Measurements from ENCODE around the gene SFXN1.

SFXN1 gene

DNA sequence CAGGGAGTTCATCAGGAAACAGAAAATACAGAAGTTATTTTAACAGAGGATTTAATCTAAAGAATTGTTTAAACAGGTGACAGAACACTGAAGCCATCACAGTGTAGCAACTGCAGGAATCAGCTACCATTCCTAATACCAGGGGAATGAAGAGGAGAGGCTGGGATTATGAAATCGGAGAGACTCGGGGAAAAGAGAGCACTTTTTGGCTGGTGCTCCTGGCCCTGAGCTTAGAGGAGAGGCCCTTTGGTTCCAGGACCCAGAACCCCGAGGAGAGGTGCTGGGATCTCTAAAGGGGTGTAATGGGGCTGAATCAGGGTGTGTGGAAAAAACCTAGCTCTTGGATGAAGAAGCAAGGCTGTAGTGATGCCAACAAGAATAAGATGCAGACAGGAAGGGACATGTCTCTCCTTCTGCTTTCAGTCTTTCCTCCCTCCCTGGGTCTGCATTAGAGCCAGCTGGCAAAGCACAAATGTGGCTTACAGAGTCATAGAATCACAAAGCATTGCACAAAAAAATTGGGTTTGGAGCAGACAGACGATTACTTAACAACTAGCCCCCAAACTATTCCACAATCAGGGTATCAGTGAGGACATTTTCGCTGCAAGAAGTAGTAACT lies 11.6 kb upstream of the SFXN1 start:
- no peak for DNase-seq

DNA sequence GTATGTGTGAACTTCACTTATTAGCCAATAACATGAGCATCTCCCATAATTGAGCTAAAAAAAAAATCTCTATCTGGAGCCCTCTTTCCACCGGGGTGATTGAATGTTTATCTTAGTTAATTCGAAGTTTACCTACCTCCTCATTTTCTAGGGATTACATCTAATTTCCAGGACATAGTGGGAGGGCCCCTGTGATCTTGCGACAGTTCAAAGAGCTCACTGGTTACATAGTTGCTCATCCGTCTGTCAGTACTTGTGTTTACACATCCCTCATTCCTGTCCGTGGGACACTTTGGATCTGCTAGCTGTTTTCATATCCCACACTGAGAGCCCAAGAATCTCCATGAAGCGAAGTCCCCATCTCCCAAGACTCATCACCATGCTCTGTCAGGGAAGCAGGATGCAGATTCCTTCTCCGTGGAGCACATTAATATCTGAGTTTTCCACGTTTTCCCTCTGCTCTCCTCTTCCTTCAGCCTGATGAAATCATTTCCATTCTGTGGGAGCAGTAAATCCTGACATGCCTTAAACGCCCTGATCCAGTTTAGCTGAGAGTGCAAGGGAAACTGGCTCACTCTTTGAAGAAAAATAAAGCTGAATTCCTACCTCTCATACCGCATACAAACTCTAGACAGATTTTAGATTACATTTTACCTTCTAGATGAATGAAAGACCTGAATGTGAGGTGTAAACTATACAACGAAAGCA lies 10.2 kb upstream of the SFXN1 start:
- DNase-seq, result no peak

DNA sequence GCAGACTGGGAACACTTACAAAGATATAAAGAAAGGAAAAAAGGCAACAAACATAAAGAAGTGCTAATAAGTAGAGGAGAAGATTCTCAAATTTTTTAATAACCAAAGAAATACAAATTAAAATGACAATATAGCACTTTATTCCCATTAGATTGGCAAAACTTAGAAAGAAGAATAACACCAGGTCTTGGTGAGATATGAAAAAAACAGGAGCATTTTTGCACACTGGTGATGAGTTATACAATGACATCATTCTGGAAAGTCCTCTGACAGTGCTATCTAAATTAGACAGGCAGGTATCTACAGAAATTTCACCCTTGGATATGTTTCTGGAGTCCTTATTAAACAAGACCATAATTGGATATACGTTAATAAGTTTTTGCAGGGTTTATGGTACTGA lies 9.5 kb upstream of the SFXN1 start:
- DNase-seq, result no peak

DNA sequence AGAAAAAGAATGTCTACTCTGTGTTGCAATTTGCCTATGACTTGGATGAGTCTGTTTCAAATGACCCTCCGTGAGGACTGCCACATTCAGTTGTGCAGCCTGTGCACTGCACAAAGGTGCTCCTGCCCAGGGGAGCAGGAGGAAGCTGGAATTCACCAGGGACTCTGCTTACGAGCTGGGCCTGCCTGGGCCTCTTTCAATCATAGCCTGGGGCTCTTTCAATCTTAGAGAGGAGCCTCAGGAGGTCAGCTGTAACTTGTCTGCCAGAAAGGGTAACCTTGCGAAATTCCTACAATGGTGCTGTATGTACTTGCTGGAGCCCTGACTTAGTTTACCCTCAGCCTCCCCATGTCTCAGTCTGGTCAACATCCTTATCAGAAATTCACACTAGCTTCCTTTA lies 8.4 kb upstream of the SFXN1 start:
- no peak for DNase-seq

DNA sequence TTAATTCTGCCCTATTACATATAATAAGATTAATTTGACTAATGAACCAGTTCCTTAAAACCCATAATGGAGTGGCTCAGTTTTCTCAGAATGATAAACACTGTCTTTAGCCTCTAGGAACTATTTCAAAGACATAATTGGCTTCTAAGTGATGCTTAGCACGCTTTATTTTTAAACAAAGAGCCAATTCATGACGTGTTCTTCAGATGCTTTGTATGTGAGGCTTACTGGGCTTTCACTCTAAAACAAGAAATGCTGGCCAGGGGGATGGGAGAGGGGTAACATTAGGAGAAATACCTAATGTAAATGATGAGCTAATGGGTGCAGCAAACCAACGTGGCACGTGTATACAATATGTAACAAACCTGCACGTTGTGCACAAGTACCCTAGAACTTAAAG lies 7.6 kb upstream of the SFXN1 start:
- no peak for DNase-seq

DNA sequence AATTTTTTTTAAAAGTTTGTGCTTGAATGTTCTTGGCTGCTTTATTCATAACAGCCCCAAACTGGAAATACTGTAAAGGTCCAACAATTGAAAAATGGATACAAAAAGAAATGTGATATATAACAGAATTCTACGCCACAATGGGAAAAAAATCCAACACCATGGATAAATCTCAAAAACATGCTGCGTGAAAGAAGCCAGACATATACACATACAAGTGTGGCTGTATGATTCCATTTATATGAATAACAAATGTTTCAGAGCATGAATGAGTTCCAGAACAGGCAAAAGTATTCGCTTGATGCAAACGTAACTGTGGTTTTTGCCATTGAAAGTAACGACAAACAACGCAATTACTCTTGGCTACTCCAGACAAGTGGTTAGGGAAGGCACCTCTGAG lies 7.2 kb upstream of the SFXN1 start:
- no peak for DNase-seq

DNA sequence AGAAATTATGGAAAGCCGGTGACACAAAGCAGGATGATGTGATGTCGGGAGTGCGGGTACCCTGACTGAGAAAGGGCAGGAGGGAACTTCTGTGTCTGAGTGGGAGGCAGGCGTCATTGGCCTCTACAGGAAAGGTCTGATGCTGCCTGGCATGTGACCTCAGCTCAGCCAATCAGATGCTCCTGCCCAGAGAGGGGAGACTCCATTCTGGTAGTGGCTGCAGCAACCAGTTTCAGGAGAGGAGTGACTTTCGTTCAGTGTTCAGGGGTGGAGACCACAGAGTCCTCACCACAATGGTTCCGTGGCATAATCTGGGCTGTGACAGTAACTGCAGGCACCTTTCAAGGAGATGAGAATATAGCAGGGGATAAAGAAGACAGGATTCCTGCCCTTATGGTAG lies 6.7 kb upstream of the SFXN1 start:
- DNase-seq, result no peak

DNA sequence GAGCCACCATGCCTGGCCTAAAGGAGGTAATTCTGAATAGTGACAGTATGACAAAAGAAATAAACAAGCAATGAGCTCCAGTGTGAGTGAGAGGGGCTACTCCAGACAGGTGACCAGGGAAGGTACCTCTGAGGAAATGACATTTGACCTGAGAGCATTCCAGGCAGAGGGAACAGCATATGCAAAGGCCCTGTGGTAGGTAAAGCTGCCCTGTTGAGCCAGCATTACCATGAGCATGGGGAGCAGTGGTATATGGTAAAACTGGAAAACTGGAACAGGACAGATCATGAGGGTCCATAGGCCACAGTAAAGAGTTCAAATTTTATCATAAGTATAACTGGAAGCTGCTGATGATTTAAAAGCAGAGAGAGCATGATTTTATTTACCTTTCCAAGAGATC lies 6.0 kb upstream of the SFXN1 start:
- no peak for DNase-seq

DNA sequence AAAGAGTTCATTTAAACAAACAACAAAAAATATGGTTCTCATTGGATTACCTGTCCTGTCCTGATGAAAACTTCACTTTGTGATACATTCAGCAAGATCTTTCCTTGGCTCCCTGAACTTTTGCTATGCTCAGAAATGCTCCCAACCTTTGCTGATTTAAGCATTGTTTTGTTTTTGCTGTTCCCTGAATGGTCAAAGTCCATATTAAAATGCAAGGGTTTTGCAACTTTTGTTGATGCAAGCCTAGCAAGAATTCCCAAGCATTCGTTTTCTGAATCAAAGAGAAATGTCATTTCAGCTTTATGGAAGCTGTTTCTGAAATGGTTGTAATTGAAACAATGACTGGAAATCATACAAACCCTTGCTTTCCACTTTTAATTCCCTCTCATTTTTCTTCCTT lies 3.1 kb upstream of the SFXN1 start:
- no peak for DNase-seq

DNA sequence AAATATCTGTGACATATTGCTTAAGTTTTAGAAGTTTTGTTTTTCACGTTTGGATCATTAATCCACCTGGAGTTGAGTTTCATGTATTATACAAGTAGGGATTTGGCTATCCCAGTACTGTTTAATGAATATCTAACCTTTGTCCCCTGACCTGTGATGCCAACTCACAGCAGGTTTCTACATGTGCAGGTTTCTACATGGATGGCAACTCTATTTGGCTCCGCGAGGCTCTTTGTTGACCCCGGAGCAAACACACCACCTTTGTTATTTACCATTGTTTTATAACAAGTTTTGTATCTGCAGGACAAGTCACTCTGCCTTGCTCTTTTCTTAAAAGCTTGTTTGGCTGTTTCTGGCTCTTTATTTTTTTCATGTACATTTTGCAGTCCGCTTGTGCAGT lies 920 bp upstream of the SFXN1 start:
- DNase-seq, result no peak

DNA sequence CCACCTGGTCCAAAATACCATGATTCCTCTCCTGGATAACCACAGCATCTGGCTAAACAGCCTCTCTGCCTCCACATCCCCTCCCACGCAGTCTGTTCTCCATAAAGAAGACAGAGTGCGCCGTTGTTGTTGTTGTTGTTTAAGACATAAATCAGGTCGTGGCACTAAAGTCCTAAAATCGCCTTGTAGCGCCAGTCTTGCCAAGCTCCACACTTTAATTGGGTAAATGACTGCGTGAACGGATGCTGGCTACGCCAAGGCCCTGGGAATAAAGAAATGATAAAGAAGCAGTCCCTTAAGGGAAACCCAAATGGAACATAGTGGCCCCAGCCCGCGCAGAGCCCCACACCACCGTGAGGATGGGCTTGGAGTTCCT lies 364 bp upstream of the SFXN1 start:
- no peak for DNase-seq

DNA sequence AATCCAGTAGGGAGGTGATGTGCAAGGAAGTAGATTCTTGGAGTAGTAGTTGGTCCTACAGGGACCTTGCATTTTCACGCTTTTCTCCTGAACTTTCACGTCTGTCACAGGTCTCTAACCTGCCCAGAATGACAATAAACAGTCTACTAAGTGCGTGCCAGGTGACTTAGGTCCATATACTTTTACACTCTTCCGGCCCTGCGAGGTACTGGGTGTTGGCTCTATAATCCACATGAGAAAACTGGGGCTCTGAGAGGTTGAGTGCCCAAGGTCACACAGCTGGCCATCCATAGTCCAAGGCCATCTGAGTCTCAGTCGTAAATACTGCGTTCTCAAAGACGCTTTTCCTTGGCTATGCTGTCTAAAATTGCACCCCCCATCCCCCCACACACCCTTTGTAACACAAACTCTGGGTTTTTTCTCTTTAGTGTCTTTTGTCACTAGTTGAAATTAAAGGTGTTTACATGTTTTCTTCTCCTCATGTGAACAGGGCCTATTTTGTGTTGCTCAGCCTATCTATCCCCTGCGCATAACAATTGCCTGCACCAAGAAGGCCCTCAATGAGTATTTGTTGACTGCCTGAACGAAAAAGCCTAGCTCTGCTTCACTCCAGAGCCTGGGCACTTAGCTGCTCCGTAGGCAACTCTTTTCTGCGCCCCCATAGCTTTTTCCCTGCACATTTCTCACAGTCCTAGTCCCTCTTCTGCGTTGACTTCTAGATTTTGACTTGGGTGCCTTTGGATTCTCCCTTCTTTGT lies 943 bp downstream of the SFXN1 start:
- no peak for DNase-seq

DNA sequence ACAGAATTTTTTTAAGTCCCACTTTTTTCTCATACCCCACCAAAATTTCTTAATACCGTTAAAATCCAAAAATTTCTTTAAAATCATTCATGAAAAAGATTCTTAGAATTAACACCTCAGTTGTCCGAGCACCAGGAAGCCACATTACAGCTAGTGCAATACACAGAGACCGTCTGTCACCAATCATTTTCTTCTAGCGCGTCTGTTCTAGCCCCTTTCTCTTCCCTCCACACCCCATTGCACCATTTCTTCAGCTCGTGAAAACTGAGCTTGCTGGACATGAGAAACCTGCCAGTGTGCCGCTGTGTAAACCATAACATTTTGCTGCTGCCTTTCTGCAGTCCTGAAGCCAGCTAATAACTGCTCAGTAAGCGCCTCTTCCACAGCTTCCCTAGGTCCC lies 5.0 kb downstream of the SFXN1 start:
- no peak for DNase-seq

DNA sequence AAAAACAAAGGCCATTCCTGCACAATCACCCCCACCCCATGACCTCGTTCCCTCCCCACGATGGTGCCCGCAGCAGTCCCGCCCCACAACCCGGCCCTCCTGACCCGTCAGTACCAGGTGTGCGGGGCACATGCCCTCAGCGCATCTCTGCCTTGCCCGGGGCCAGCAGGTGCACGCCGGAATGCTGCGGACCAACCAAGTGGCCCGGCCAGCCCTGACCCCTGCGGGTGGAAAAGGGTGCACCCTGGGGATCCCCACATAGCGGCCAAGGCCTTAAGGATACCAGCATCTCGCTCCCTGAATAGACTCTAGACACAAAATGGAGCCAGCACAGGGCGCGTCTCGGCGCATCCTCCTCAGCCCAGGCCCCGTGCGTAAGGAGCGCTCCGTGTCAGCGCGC lies 6.0 kb downstream of the SFXN1 start:
- no peak for DNase-seq

DNA sequence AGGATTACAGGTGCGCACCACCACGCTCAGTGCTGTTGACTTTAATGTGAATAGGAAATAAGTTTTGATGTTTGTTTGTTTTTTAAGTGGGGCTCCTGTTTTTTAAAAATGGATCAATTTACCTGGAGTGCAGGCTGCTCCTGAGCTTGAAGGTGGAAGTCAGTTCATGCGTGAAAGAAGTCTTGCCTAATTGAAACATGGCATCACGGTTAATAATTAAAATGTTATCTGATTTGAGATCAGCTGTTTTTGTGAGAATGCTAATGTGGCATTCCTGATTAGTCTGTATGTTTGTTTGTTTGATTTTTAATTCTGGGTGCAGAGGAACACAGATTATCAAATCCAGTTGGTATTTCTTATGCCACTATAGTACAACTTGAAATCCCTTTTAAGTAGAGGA lies 6.5 kb downstream of the SFXN1 start:
- no peak for DNase-seq

DNA sequence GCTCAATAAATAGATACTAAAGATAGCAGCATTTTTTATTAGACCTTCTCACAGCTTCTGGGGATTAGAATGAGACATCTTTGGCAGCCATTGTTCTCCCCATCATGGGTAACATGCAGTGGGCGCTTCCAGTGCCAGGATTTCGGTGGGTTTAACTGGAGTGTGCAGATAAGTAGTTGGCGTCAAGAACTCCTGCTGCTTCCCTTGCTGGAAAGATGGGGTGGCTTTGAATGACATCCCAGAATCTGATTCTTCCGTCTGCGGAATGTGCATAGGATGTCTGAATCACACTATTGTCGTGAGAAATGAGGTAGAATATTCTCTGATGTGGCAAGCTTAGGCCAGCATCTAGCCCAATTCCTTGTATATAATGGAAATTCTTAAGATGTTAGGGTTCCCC lies 7.3 kb downstream of the SFXN1 start:
- no peak for DNase-seq

DNA sequence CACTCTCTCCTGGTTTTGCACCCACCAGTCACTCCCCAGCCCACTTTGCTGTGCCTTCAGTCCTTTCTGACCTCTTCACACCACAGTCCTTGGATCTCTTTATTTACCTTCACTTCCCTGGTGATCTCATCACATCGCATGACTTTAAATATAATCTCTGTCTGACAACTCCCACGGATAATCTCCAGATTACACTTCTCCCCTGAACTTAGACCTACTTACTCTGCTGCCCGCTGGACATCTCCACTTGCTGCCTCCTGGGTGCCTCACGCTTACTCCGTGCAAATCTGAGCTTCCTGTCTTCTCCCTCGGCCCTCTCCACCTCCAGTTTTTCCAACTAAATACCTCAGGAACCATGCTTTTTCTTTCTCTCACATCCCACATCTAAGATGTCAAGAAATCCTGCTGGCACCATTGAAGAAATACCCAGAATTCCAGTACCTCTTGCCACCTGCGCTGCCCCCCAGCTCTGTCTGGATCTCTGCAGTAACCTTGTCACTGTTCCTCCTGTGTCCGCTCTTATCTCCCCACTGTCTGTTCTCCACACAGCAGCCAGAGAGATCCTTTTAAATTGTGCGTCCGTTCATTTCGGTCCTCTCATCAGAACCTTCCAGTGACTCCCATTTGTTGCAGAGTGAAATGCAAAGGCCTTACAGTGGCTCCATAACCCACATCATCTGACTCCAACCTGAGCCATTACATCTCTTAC lies 9.3 kb downstream of the SFXN1 start:
- DNase-seq, result no peak

DNA sequence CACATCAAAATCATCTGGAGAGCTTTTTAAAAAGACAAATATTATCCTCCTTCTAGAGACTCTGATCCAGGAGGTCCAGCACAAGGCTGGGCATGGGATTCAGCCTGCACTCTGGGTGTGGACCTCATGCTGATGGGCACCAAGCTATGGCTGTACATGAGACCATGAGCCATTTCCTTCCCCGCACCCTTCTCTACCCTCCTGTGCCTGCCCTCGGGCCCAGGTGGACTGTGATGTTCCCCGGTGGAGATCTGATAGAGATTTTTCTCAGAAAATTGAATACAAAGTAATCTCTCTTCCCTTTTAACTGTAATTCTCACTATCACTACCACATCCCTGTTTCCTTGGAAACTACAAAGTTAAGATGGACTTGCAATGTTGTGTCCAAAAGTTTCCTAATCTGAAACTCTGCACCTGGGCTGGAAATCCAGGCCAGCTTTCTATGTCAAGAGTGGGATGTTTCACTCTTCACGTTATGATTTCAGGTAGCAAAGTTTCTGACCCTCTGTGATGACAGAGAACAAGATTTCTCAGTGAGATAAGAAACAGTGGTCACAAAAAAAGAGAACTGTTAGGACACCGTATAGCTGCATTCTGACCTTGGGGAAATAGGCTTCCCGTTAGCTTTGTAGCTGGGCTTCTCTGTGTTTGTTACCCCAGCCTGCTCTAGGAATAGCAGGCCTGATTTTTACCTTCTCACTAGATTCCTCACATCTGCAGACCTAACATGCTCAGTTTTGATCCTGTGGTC lies 11.5 kb downstream of the SFXN1 start:
- DNase-seq, result no peak

DNA sequence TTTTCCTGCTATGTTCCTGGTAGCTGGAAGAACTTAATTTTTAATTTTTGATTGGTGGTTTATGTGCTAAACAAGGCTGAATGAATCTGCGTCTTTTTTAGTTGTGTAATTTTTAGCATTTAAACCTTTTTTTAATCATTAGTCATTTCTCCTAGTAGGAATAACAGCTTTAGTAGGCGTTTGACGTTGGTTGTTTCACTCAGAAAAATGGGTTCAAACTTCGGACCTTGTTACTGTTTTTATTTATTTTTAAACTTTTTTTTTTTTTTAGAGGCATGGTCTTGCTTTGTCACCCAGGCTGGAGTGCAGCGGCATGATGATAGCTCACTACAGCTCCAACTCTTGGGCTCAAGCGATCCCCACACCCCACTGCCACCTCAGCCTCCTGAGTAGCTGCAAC lies 12.9 kb downstream of the SFXN1 start:
- DNase-seq, result no peak

DNA sequence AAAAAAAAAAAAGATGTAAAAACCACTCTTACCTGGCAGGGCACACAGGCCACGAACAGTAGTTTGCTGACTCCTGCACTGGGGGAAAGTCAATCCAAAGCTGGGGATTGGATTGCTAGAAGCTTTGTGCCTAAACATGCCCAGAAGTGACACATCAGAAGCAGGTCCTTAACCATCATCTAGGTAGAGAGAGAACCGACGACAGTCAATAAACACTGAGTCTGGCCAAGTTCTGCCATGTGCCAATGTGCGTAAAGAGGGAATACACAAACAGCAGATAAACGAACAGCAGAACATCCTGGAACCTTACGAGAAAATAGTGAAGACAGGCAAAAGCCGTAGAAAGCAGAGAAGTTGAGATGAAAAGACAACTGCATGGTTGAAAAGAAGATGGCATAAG lies 14.9 kb downstream of the SFXN1 start:
- no peak for DNase-seq

DNA sequence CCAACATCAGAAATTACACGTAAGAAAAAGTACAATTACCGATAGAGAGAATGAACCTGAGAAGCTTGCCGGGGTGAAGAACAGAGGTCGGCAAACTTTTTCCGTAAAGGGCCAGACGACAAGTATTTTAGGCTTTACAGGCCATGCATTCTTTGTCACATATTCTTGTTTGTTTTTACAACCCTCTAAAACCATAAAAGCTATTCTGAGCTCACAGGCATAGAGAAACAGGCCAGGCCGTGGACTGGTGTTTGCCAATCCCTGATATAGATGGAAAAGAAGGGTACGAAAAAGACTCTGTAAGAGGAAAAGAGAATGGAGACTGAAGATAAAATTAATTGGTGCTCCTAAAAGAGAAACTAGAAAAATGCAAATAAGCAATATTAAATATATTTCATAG lies 15.4 kb downstream of the SFXN1 start:
- no peak for DNase-seq

DNA sequence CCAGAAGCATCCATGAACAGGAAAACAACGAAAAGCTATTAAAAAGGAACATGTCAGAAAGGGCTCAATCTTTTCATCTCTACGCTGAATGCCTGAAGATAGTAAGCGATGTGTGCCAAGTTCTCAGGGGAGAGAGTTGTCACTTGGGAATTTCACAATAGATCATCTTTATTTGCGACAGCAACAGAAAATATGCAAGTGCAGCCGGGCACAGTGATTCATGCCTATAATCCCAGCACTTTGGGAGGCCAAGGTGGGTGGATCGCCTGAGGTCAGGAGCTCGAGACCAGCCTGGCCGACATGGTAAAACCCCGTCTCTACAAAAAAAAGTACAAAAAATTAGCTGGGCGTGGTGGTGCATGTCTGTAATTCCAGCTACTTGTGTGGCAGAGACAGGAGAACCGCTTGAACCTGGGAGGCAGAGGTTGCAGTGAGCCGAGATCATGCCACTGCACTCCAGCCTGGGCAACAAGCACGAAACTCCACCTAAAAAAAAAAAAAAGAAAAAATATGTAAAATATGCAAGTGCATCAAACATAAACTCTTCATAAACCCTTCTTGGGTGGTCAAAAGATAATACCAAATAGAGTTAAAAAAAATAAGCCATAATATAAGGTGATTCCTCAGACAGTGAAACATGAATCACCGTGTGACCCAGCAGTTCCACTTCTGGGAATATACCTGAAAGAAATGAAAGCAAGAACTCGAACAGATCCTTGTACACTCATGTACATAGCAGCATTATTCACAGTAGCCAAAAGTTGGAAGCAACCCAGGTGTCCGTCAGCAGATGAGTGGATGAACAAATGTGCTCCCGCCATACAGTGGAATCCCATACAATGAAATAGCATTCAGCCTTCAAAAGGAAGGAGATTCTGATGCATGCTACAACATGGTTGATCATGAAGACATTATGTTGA lies 16.2 kb downstream of the SFXN1 start:
- peak; percentile 30 for DNase-seq

Measured in stimulated activated CD4-positive, alpha-beta T cell treated with anti-CD3 and anti-CD28 coated beads, Interleukin-12 subunit alpha, Interleukin-12 subunit beta, amount 100 ng/mL, for 4 hours (primary cell).